ENCODE data around the gene BTNL9.

- TF ChIP-seq CTCF (IDR thresholded peaks at IDR 0.05): no peak
- TF ChIP-seq POLR2AphosphoS5 (IDR thresholded peaks at IDR 0.05): no peak
- no peak for TF ChIP-seq POLR2A (IDR thresholded peaks at IDR 0.05)
- no peak for TF ChIP-seq EP300 (IDR thresholded peaks at IDR 0.05)
Observed at GRCh38 chr5:181086026-181086883, 46.2 kb downstream of the BTNL9 start.

Measured in upper lobe of left lung (tissue), 4 donors.